Keratinocyte (primary cell): ENCODE data around the gene UBASH3B. TPM values are rescaled to one million over a fixed set of nuclear protein-coding genes. Genes with fewer than 3 reads are reported as not detected.

Experiments used
- DNase-seq: peaks from one replicate; pipeline ENCODE4 v3.0.0-alpha.2; 2011; ENCODE audit warnings: low read depth, missing footprints, low spot score
- FAIRE-seq: peaks from 2 replicates; lab custom pipeline; 2011; peaks lifted over from hg19 to GRCh38; lab: Jason Lieb, UNC
- H2AFZ ChIP-seq: 2 replicates; pipeline ENCODE4 v1.6.0; 2012; ENCODE audit warnings: low read length, control low read depth, inconsistent platforms; ENCODE audit not compliant: control insufficient read depth
- H3K27ac ChIP-seq: 2 replicates; pipeline ENCODE4 v1.5.1; 2011; ENCODE audit warnings: low read length; ENCODE audit not compliant: control insufficient read depth, insufficient read depth
- H3K27me3 ChIP-seq: 3 replicates; pipeline ENCODE4 v1.6.0; 2011; ENCODE audit warnings: low read length; ENCODE audit not compliant: control insufficient read depth, insufficient read depth; ENCODE audit errors: extremely low read depth
- H3K36me3 ChIP-seq, 2 experiments: 2 replicates in 1 of 2; 3 replicates in 1 of 2; pipeline ENCODE4 v1.5.1; 2011; ENCODE audit warnings: low read length in 2 of 2, mild to moderate bottlenecking in 1 of 2; ENCODE audit not compliant: control insufficient read depth in 2 of 2, insufficient read depth in 2 of 2; ENCODE audit errors: extremely low read depth in 1 of 2
- H3K4me1 ChIP-seq: 3 replicates; pipeline ENCODE4 v1.5.1; 2011; ENCODE audit warnings: low read length; ENCODE audit not compliant: control insufficient read depth, insufficient read depth; ENCODE audit errors: extremely low read depth
- H3K4me2 ChIP-seq: 3 replicates; pipeline ENCODE4 v1.6.0; 2011; ENCODE audit warnings: low read depth, low read length; ENCODE audit not compliant: control insufficient read depth, insufficient read depth; ENCODE audit errors: extremely low read depth
- H3K4me3 ChIP-seq, 3 experiments: fragments of 200-600 bp in 1 of 3; sonication (generic) in 1 of 3; 2 replicates in 2 of 3; 3 replicates in 1 of 3; pipeline ENCODE4 v1.5.1; 2011 to 2016; ENCODE audit warnings: low read length in 3 of 3, mild to moderate bottlenecking in 3 of 3, control low read depth in 2 of 3, inconsistent platforms in 1 of 3, low read depth in 1 of 3, mixed read lengths in 1 of 3, mixed run types in 1 of 3, moderate library complexity in 1 of 3; ENCODE audit not compliant: control insufficient read depth in 2 of 3, insufficient read depth in 2 of 3; ENCODE audit errors: extremely low read depth in 1 of 3
- H3K79me2 ChIP-seq: 2 replicates; pipeline ENCODE4 v1.6.0; 2012; ENCODE audit warnings: low read length; ENCODE audit not compliant: control insufficient read depth, insufficient read depth
- H3K9ac ChIP-seq: 3 replicates; pipeline ENCODE4 v1.6.0; 2011; ENCODE audit warnings: low read length; ENCODE audit not compliant: control insufficient read depth, insufficient read depth; ENCODE audit errors: extremely low read depth
- H3K9me1 ChIP-seq: 3 replicates; pipeline ENCODE4 v1.6.0; 2011; ENCODE audit warnings: low read length; ENCODE audit not compliant: control insufficient read depth, insufficient read depth; ENCODE audit errors: extremely low read depth
- H3K9me3 ChIP-seq: 2 replicates; pipeline ENCODE4 v1.5.1; 2012; ENCODE audit warnings: low read depth, low read length; ENCODE audit not compliant: control insufficient read depth
- H4K20me1 ChIP-seq: 3 replicates; pipeline ENCODE4 v1.6.0; 2011; ENCODE audit warnings: low read length; ENCODE audit not compliant: control insufficient read depth, insufficient read depth; ENCODE audit errors: extremely low read depth
- EZH2 ChIP-seq: IDR thresholded peaks from one replicate; pipeline ENCODE4 v1.6.1; 2012; ENCODE audit warnings: inconsistent platforms, mild to moderate bottlenecking, low read length, moderate library complexity
- dilution Hi-C: fragments of 300-500 bp; cut with MboI; formaldehyde crosslinking; loops from one replicate; pipeline ENCODE4 v1.7.0; 2020; ENCODE audit warnings: low sequenced_read_pairs; ENCODE audit not compliant: extremely low pct_ligation_motif_present
- polyA plus RNA-seq, 5 experiments: library from polyadenylated mRNA; depleted of rRNA in 3 of 5; stranded (reverse) in 3 of 5; stranded (forward) in 1 of 5; unstranded in 1 of 5; fragments of >200 nt; gene quantifications; 1 replicate in 1 of 5; 2 replicates in 3 of 5; 3 replicates in 1 of 5; pipeline versions ENCODE4 v1.2.1 to v1.2.3, GENCODE V29; 2011 to 2012; ENCODE audit warnings: missing spikeins in 2 of 5, low read depth in 1 of 5, low replicate concordance in 1 of 5
- TF ChIP-seq, protein P1 (sequence below), 3 experiments: IDR thresholded peaks in 1 of 3; conservative IDR thresholded peaks in 1 of 3; optimal IDR thresholded peaks in 1 of 3; 2 replicates in 2 of 3; 3 replicates in 1 of 3; pipeline versions ENCODE3 to v1.5.1; 2011; ENCODE audit warnings: low read length in 3 of 3, mild to moderate bottlenecking in 3 of 3, moderate library complexity in 2 of 3, control low read depth in 1 of 3, inconsistent platforms in 1 of 3; ENCODE audit not compliant: insufficient read depth in 2 of 3; ENCODE audit errors: extremely low read depth in 1 of 3

Gene UBASH3B
- polyA plus RNA-seq, 1 donor (not counting 4 experiments of a cell fraction or from before 2014, with no cell fraction given): 25.0 TPM

- Histone ChIP-seq H3K4me3 (no peak overlapping the region), H3K9me3 (no peaks in the 10 kb centered on the region), H3K36me3 (peaks cover 1 to 4% of the 10 kb centered on the region in 2 experiments), H3K4me1 (no peaks in the 10 kb centered on the region), H3K79me2 (peaks cover 35% of the 10 kb centered on the region), H2AFZ (no peak overlapping the region), H3K9me1 (peaks cover 2% of the 10 kb centered on the region), H4K20me1 (peaks cover 4% of the 10 kb centered on the region), H3K4me2 (no peak overlapping the region), H3K9ac (no peak overlapping the region), H3K27ac (no peak overlapping the region), H3K27me3 (no peaks in the 10 kb centered on the region)
- dilution Hi-C loops: no loop called here
- TF ChIP-seq EZH2: no peak
- TF ChIP-seq, protein P1, sequence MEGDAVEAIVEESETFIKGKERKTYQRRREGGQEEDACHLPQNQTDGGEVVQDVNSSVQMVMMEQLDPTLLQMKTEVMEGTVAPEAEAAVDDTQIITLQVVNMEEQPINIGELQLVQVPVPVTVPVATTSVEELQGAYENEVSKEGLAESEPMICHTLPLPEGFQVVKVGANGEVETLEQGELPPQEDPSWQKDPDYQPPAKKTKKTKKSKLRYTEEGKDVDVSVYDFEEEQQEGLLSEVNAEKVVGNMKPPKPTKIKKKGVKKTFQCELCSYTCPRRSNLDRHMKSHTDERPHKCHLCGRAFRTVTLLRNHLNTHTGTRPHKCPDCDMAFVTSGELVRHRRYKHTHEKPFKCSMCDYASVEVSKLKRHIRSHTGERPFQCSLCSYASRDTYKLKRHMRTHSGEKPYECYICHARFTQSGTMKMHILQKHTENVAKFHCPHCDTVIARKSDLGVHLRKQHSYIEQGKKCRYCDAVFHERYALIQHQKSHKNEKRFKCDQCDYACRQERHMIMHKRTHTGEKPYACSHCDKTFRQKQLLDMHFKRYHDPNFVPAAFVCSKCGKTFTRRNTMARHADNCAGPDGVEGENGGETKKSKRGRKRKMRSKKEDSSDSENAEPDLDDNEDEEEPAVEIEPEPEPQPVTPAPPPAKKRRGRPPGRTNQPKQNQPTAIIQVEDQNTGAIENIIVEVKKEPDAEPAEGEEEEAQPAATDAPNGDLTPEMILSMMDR (optimal IDR thresholded peaks at IDR 0.05 in 1 of 3, IDR thresholded peaks at IDR 0.05 in 1 of 3, conservative IDR thresholded peaks at IDR 0.05 in 1 of 3; ENCODE audit: extremely low read depth in 1 of 3, insufficient read depth in 2 of 3, low read length in 3 of 3): no peak
- DNase-seq: no peak
- FAIRE-seq: no peak
Observed at GRCh38 chr11:122741613-122742300, 86.2 kb downstream of the UBASH3B start.

- Histone ChIP-seq H3K79me2 (peaks cover 35% of the 10 kb centered on the region), H3K4me3 (no peak overlapping the region), H4K20me1 (peaks cover 4% of the 10 kb centered on the region), H3K9me1 (peaks cover 2% of the 10 kb centered on the region), H3K9ac (no peak overlapping the region), H3K27me3 (no peaks in the 10 kb centered on the region), H2AFZ (no peak overlapping the region), H3K4me1 (no peaks in the 10 kb centered on the region), H3K4me2 (no peak overlapping the region), H3K9me3 (no peaks in the 10 kb centered on the region), H3K36me3 (peaks cover 1 to 4% of the 10 kb centered on the region in 2 experiments), H3K27ac (no peak overlapping the region)
- dilution Hi-C loops: no loop called here
- DNase-seq: no peak
- no peak for FAIRE-seq
- TF ChIP-seq, protein P1 (optimal IDR thresholded peaks at IDR 0.05 in 1 of 3, IDR thresholded peaks at IDR 0.05 in 1 of 3, conservative IDR thresholded peaks at IDR 0.05 in 1 of 3; ENCODE audit: extremely low read depth in 1 of 3, insufficient read depth in 2 of 3, low read length in 3 of 3): no peak
- TF ChIP-seq EZH2: no peak
Observed at GRCh38 chr11:122742301-122743018, 86.9 kb downstream of the UBASH3B start.
